Astrocyte (in vitro differentiated cells and primary cell): ENCODE data around the gene ATN1. TPM values are rescaled to one million over a fixed set of nuclear protein-coding genes. Genes with fewer than 3 reads are reported as not detected.

Experiments used
- DNase-seq: peaks from one replicate; pipeline ENCODE4 v3.0.0-alpha.2; 2010; ENCODE audit warnings: low read depth
- FAIRE-seq: peaks from 2 replicates; lab custom pipeline; 2011; peaks lifted over from hg19 to GRCh38; lab: Jason Lieb, UNC
- H2AFZ ChIP-seq: 2 replicates; pipeline ENCODE4 v1.6.0; 2012; ENCODE audit warnings: low read depth, low read length, inconsistent platforms
- H3K27ac ChIP-seq: 2 replicates; pipeline ENCODE4 v1.5.1; 2011; ENCODE audit warnings: low read depth, low read length, inconsistent platforms
- H3K27me3 ChIP-seq: 2 replicates; pipeline ENCODE4 v1.6.0; 2011; ENCODE audit warnings: low read length, inconsistent platforms; ENCODE audit not compliant: insufficient read depth
- H3K36me3 ChIP-seq: 2 replicates; pipeline ENCODE4 v1.5.1; 2011; ENCODE audit warnings: low read length, inconsistent platforms; ENCODE audit not compliant: insufficient read depth
- H3K4me1 ChIP-seq: 2 replicates; pipeline ENCODE4 v1.5.1; 2011; ENCODE audit warnings: low read length, inconsistent platforms; ENCODE audit not compliant: insufficient read depth
- H3K4me2 ChIP-seq: 2 replicates; pipeline ENCODE4 v1.6.0; 2012; ENCODE audit warnings: low read length, inconsistent platforms
- H3K4me3 ChIP-seq: 2 replicates; pipeline ENCODE4 v1.5.1; 2011; ENCODE audit warnings: low read depth, mild to moderate bottlenecking, low read length, inconsistent platforms; ENCODE audit not compliant: insufficient read depth
- H3K79me2 ChIP-seq: 2 replicates; pipeline ENCODE4 v1.6.0; 2012; ENCODE audit warnings: mild to moderate bottlenecking, low read length, inconsistent platforms; ENCODE audit not compliant: insufficient read depth
- H3K9ac ChIP-seq: 2 replicates; pipeline ENCODE4 v1.6.0; 2012; ENCODE audit warnings: mild to moderate bottlenecking, low read length, inconsistent platforms
- H3K9me3 ChIP-seq: 2 replicates; pipeline ENCODE4 v1.5.1; 2012; ENCODE audit warnings: low read depth, mild to moderate bottlenecking, low read length, inconsistent platforms; ENCODE audit not compliant: insufficient read depth
- H4K20me1 ChIP-seq: 2 replicates; pipeline ENCODE4 v1.6.0; 2012; ENCODE audit warnings: low read length, inconsistent platforms; ENCODE audit not compliant: insufficient read depth
- H3K27ac Mint-ChIP-seq: one replicate; pipeline ENCODE4 v1.8.0; 2021; ENCODE audit warnings: mild to moderate bottlenecking, mixed read lengths; ENCODE audit not compliant: unreplicated experiment
- H3K27me3 Mint-ChIP-seq: one replicate; pipeline ENCODE4 v1.8.0; 2021; ENCODE audit warnings: low read depth, mixed read lengths; ENCODE audit not compliant: unreplicated experiment
- H3K36me3 Mint-ChIP-seq: one replicate; pipeline ENCODE4 v1.8.0; 2021; ENCODE audit warnings: low read depth, mixed read lengths; ENCODE audit not compliant: unreplicated experiment
- H3K4me1 Mint-ChIP-seq: one replicate; pipeline ENCODE4 v1.8.0; 2021; ENCODE audit warnings: low read depth, mixed read lengths; ENCODE audit not compliant: unreplicated experiment
- H3K4me3 Mint-ChIP-seq: one replicate; pipeline ENCODE4 v1.8.0; 2021; ENCODE audit warnings: mild to moderate bottlenecking, moderate library complexity, mixed read lengths; ENCODE audit not compliant: unreplicated experiment
- H3K9me3 Mint-ChIP-seq: one replicate; pipeline ENCODE4 v1.8.0; 2021; ENCODE audit warnings: mild to moderate bottlenecking, mixed read lengths; ENCODE audit not compliant: unreplicated experiment
- CTCF ChIP-seq: IDR thresholded peaks from 2 replicates; pipeline ENCODE4 v1.5.1; 2011; ENCODE audit warnings: low read depth, mild to moderate bottlenecking, inconsistent platforms, low read length, moderate library complexity; ENCODE audit not compliant: insufficient read depth
- EZH2 ChIP-seq: IDR thresholded peaks from 2 replicates; pipeline ENCODE4 v1.6.1; 2012; ENCODE audit warnings: mild to moderate bottlenecking, low read length, inconsistent platforms; ENCODE audit not compliant: insufficient read depth
- total RNA-seq: library from RNA; stranded (reverse); gene quantifications from 2 replicates; pipeline ENCODE4 v1.2.1, GENCODE V29; 2021

Gene ATN1
- total RNA-seq, 1 donor from 2014 or later = 97.8 TPM

- Histone ChIP-seq H4K20me1 (peaks cover 45% of the 10 kb centered on the region), H3K4me3 (no peak overlapping the region), H3K4me1 (peaks cover 31% of the 10 kb centered on the region), H3K27me3 (no peaks in the 10 kb centered on the region), H2AFZ (no peak overlapping the region), H3K36me3 (peaks cover 24% of the 10 kb centered on the region), H3K9me3 (no peaks in the 10 kb centered on the region), H3K4me2 (peak overlapping the region; percentile 93), H3K9ac (peak overlapping the region; percentile 91), H3K79me2 (peaks cover 41% of the 10 kb centered on the region), H3K27ac (no peak overlapping the region)
- Mint-ChIP-seq H3K27me3 (no peaks in the 10 kb centered on the region), H3K36me3 (peaks cover 18% of the 10 kb centered on the region), H3K4me3 (peak overlapping the region; percentile 77), H3K9me3 (peaks cover 3% of the 10 kb centered on the region), H3K4me1 (peaks cover 28% of the 10 kb centered on the region), H3K27ac (peak overlapping the region; percentile 88)
- no peak for FAIRE-seq
- DNase-seq = no peak
- TF ChIP-seq CTCF = no peak
- TF ChIP-seq EZH2 = no peak
These were observed 9.1 kb downstream of the ATN1 start for GRCh38 chr12:6936636-6937480.

- peak overlapping the region; percentile 91 for H3K9ac ChIP-seq
- peaks cover 32% of the 10 kb centered on the region for H3K79me2 ChIP-seq
- peaks cover 18% of the 10 kb centered on the region for H3K36me3 Mint-ChIP-seq
- peak overlapping the region; percentile 51 for H3K4me3 ChIP-seq
- peak; percentile 77 for TF ChIP-seq CTCF
- no peak for TF ChIP-seq EZH2
- peaks cover 26% of the 10 kb centered on the region for H3K4me1 Mint-ChIP-seq
- peaks cover 3% of the 10 kb centered on the region for H3K9me3 Mint-ChIP-seq
- peak overlapping the region; percentile 63 for H2AFZ ChIP-seq
- peaks cover 36% of the 10 kb centered on the region for H4K20me1 ChIP-seq
- no peaks in the 10 kb centered on the region for H3K9me3 ChIP-seq
- peaks cover 37% of the 10 kb centered on the region for H3K4me1 ChIP-seq
- FAIRE-seq (peak; percentile 83), DNase-seq (peak; percentile 87)
- no peaks in the 10 kb centered on the region for H3K27me3 ChIP-seq
- peak overlapping the region; percentile 26 for H3K27ac Mint-ChIP-seq
- H3K27me3 Mint-ChIP-seq = no peaks in the 10 kb centered on the region
- H3K4me3 Mint-ChIP-seq = peak overlapping the region; percentile 66
- peak overlapping the region; percentile 93 for H3K4me2 ChIP-seq
- peaks cover 24% of the 10 kb centered on the region for H3K36me3 ChIP-seq
- H3K27ac ChIP-seq = peak overlapping the region; percentile 74
These were observed 10.0 kb downstream of the ATN1 start for GRCh38 chr12:6937481-6938352.
